Mammary epithelial cell (primary cell): Measurements from ENCODE around the gene TENM3.

Experiments used
- EZH2 ChIP-seq: IDR thresholded peaks from 2 replicates; pipeline ENCODE4 v1.6.1; 2012; ENCODE audit warnings: low read length, inconsistent platforms, borderline replicate concordance
- TF ChIP-seq, protein P1 (sequence below), 2 donors: IDR thresholded peaks in 1 of 2; conservative IDR thresholded peaks in 1 of 2; 2 replicates each; pipeline ENCODE4 v1.5.1; 2011 to 2012; ENCODE audit warnings: inconsistent platforms in 2 of 2, low read length in 2 of 2, mild to moderate bottlenecking in 2 of 2, control low read depth in 1 of 2, low read depth in 1 of 2; ENCODE audit not compliant: insufficient read depth in 1 of 2; ENCODE audit errors: extremely low read depth in 1 of 2

DNA sequence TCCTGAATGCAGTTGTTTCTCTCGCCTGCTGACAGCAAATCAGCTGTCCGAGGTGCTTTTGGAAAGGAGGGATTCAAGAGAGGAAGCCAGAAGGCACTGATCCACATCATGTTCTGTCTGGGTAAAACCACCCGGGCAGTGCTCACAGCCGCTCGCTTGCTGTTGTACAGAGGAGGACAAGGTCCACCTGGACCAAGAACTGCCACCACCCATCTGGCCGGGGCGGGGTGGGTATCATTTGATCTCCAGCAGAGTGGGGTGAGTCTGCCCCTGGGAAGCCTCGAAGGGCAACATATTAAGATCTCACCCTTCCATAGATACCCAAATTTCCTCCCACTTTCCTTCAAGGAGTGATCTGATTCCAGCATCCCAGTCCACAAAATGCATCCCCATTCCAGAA is 560.9 kb downstream of the TENM3 start:
- no peak for TF ChIP-seq EZH2
- TF ChIP-seq, protein P1, sequence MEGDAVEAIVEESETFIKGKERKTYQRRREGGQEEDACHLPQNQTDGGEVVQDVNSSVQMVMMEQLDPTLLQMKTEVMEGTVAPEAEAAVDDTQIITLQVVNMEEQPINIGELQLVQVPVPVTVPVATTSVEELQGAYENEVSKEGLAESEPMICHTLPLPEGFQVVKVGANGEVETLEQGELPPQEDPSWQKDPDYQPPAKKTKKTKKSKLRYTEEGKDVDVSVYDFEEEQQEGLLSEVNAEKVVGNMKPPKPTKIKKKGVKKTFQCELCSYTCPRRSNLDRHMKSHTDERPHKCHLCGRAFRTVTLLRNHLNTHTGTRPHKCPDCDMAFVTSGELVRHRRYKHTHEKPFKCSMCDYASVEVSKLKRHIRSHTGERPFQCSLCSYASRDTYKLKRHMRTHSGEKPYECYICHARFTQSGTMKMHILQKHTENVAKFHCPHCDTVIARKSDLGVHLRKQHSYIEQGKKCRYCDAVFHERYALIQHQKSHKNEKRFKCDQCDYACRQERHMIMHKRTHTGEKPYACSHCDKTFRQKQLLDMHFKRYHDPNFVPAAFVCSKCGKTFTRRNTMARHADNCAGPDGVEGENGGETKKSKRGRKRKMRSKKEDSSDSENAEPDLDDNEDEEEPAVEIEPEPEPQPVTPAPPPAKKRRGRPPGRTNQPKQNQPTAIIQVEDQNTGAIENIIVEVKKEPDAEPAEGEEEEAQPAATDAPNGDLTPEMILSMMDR (conservative IDR thresholded peaks at IDR 0.05 in 1 of 2, IDR thresholded peaks at IDR 0.05 in 1 of 2; ENCODE audit: extremely low read depth in 1 of 2, insufficient read depth in 1 of 2, low read depth in 1 of 2, low read length in 2 of 2), result no peak
